ENCODE results near the gene DPH2. TPM values are rescaled to one million over a fixed set of nuclear protein-coding genes. Genes with fewer than 3 reads are reported as not detected.

Gene DPH2
- total and polyA plus RNA-seq, 10 of the 15 experiments (the other 5 are each of a cell fraction or from before 2014, with no cell fraction given): 13.1 to 82.9 (median 52.0) TPM

GRCh38 chr1:43969746-43970466 lies at the start of gene DPH2 (continued):
- TF ChIP-seq, protein P1, sequence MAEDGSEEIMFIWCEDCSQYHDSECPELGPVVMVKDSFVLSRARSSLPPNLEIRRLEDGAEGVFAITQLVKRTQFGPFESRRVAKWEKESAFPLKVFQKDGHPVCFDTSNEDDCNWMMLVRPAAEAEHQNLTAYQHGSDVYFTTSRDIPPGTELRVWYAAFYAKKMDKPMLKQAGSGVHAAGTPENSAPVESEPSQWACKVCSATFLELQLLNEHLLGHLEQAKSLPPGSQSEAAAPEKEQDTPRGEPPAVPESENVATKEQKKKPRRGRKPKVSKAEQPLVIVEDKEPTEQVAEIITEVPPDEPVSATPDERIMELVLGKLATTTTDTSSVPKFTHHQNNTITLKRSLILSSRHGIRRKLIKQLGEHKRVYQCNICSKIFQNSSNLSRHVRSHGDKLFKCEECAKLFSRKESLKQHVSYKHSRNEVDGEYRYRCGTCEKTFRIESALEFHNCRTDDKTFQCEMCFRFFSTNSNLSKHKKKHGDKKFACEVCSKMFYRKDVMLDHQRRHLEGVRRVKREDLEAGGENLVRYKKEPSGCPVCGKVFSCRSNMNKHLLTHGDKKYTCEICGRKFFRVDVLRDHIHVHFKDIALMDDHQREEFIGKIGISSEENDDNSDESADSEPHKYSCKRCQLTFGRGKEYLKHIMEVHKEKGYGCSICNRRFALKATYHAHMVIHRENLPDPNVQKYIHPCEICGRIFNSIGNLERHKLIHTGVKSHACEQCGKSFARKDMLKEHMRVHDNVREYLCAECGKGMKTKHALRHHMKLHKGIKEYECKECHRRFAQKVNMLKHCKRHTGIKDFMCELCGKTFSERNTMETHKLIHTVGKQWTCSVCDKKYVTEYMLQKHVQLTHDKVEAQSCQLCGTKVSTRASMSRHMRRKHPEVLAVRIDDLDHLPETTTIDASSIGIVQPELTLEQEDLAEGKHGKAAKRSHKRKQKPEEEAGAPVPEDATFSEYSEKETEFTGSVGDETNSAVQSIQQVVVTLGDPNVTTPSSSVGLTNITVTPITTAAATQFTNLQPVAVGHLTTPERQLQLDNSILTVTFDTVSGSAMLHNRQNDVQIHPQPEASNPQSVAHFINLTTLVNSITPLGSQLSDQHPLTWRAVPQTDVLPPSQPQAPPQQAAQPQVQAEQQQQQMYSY (CRISPR knock-in tag; IDR thresholded peaks at IDR 0.05): no peak
- TF ChIP-seq ZNF384 (IDR thresholded peaks at IDR 0.05; ENCODE audit: borderline replicate concordance, low read depth, low read length) (no peak), BHLHE40 (IDR thresholded peaks at IDR 0.05; ENCODE audit: borderline replicate concordance in 1 of 2, low read depth in 2 of 2, low read length in 1 of 2) (peak; percentile 29 to 31; a peak in 1 of 4 replicates), SRF (IDR thresholded peaks at IDR 0.05; ENCODE audit: low read depth in 2 of 2, low read length in 2 of 2) (no peak), ZNF24 (IDR thresholded peaks at IDR 0.05) (no peak), CEBPZ (IDR thresholded peaks at IDR 0.05; ENCODE audit: low read depth, low read length) (peak; percentile 63), SKIL (IDR thresholded peaks at IDR 0.05; ENCODE audit: low read depth, poor library complexity, severe bottlenecking) (no peak), MEF2A (IDR thresholded peaks at IDR 0.05; ENCODE audit: insufficient read depth, low read depth, low read length) (no peak), CHD4 (IDR thresholded peaks at IDR 0.05) (no peak), SMAD5 (IDR thresholded peaks at IDR 0.05; ENCODE audit: low read depth) (0 out of 2 replicates have a peak, but pooled peaks have one; percentile 50), ZNF207 (IDR thresholded peaks at IDR 0.05; ENCODE audit: borderline replicate concordance) (no peak), ZBTB4 (CRISPR knock-in tag; IDR thresholded peaks at IDR 0.05) (no peak), TARDBP (IDR thresholded peaks at IDR 0.05; ENCODE audit: borderline replicate concordance) (peak; percentile 77; the same call in 1 of the 2 replicates), ELK1 (IDR thresholded peaks at IDR 0.05; ENCODE audit: low read depth, low read length) (no peak), LARP7 (IDR thresholded peaks at IDR 0.05) (no peak)

Measured in GM12878 (cell line).